Measurements from ENCODE around the gene SETD2. TPM values are rescaled to one million over a fixed set of nuclear protein-coding genes. Genes with fewer than 3 reads are reported as not detected.

Gene SETD2
- total and polyA plus RNA-seq, 9 of the 15 experiments (the other 6 are each of a cell fraction or from before 2014, with no cell fraction given), result 8.2 to 44.0 (median 33.6) TPM

- TF ChIP-seq ZBTB49 (CRISPR knock-in tag; IDR thresholded peaks at IDR 0.05; ENCODE audit: borderline replicate concordance), result no peak
- TF ChIP-seq FOXO4 (CRISPR knock-in tag; IDR thresholded peaks at IDR 0.05), result peak; percentile 60; the same call in 1 of the 2 replicates
- peak; percentile 76; the same call in 1 of the 2 replicates for TF ChIP-seq ZNF583 (CRISPR knock-in tag; IDR thresholded peaks at IDR 0.05)
- TF ChIP-seq HNRNPL (IDR thresholded peaks at IDR 0.05; ENCODE audit: low read depth, low read length), result peak; percentile 98
- no peak for TF ChIP-seq ZNF551 (CRISPR knock-in tag; IDR thresholded peaks at IDR 0.05)
- TF ChIP-seq HMGXB4 (CRISPR knock-in tag; IDR thresholded peaks at IDR 0.05), result peak; percentile 61; the same call in 1 of the 2 replicates
- no peak for TF ChIP-seq RBM17 (IDR thresholded peaks at IDR 0.05; ENCODE audit: borderline replicate concordance, low read depth, low read length)
- TF ChIP-seq TCF7 (IDR thresholded peaks at IDR 0.05; ENCODE audit: borderline replicate concordance), result no peak
- TF ChIP-seq ZNF57 (CRISPR knock-in tag; IDR thresholded peaks at IDR 0.05), result no peak; the same call in 1 of the 2 replicates
- peak; percentile 81 for TF ChIP-seq POLR2B (IDR thresholded peaks at IDR 0.05; ENCODE audit: low read depth, partially characterized antibody)
- no peak for TF ChIP-seq GATA2 (CRISPR knock-in tag; IDR thresholded peaks at IDR 0.05)
- TF ChIP-seq ZFP1 (CRISPR knock-in tag; IDR thresholded peaks at IDR 0.05), result no peak
- TF ChIP-seq DMBX1 (CRISPR knock-in tag; IDR thresholded peaks at IDR 0.05; ENCODE audit: borderline replicate concordance), result peak; percentile 23; the same call in 1 of the 2 replicates
- TF ChIP-seq CC2D1A (IDR thresholded peaks at IDR 0.05), result no peak
- peak; percentile 45; the same call in 1 of the 2 replicates for TF ChIP-seq ZNF324 (CRISPR knock-in tag; IDR thresholded peaks at IDR 0.05)
- no peak for TF ChIP-seq MED1 (CRISPR knock-in tag; IDR thresholded peaks at IDR 0.05; ENCODE audit: borderline replicate concordance)
- TF ChIP-seq ZNF41 (CRISPR knock-in tag; conservative IDR thresholded peaks at IDR 0.05), result no peak
- TF ChIP-seq ZNF512 (tag; IDR thresholded peaks at IDR 0.05), result no peak
Observed at GRCh38 chr3:46978985-46979944, 184.6 kb downstream of the SETD2 start, which contains the start of gene NBEAL2 (continued).
